ENCODE data around the gene PIR.

GRCh38 chrX:15441464-15441863 lies 51.7 kb downstream of the PIR start:
- TF ChIP-seq CTCF (IDR thresholded peaks at IDR 0.05) (no peak), POLR2A (IDR thresholded peaks at IDR 0.05) (no peak)
